NCI-H226 (cell line): Measurements from ENCODE around the gene MBNL2.
"Not testable (repeated sequence)": the region's sequence is repeated elsewhere in the genome, so short reads cannot be mapped to it uniquely, and the experiment has no call there.

Experiments used
- DNase-seq: peaks from one replicate; pipeline ENCODE4 v3.0.0-alpha.2; 2015

Gene MBNL2

DNA sequence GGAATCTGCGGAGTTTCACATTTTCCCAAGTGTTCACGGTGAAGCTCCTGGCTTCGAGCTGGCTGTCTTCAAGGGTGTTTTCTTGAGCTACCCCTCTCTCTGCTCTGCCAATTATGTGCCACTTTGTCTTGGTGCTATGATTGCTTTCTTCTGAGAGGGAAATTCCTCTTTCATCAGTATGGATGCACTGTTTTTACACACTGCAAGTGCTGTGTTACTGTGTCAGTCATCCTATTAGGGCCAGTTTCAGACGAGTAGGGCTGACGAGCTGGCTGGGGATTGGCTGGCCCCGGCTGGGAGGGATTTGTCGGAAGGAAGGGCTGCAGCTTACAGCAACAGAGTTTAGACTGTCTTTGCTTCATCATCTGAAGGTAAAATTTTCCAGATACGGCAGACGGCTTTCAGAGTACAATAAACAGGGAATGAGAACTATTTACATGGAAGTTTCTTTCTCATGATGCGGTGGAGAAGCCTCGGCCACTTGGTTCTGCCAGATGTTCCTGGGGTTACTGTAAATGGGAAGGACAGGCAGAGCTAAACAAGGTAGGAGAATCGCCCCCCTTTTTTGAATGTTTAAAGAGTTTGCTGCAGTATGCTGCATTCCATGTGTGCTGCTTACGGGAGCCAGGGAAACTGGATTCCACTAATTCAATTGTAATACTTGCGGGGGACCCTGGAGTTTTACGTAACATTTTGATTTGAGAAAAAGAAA lies at the start of gene MBNL2:
Gene MBNL2, plus strand, starts transcription at position 345 of the 712 bp plus-strand sequence. CDS start 53,903 bp downstream, outside the sequence.
- DNase-seq, result peak; percentile 91

DNA sequence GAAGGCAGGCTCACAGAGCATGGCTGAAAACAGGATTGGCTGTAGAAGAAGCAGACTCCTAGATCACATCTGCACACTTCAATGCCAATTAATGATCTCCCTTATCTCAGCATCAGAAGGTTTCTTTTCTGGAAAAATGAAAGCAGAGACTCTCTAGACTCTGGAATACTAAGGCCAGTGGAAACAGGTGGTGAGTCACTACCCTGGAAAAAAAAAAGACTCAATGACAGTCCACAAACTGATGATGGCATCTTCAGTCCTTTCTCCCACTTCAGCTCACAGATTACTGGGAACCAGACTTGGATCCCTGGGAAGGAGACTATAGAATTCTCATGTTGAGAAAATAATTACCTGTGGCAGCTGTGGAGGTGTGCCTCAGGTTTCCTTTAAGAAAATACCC lies 47.5 kb upstream of the MBNL2 start:
- DNase-seq, result no peak

GRCh38 chr13:97175041-97175440 lies 47.1 kb upstream of the MBNL2 start:
- no peak for DNase-seq

DNA sequence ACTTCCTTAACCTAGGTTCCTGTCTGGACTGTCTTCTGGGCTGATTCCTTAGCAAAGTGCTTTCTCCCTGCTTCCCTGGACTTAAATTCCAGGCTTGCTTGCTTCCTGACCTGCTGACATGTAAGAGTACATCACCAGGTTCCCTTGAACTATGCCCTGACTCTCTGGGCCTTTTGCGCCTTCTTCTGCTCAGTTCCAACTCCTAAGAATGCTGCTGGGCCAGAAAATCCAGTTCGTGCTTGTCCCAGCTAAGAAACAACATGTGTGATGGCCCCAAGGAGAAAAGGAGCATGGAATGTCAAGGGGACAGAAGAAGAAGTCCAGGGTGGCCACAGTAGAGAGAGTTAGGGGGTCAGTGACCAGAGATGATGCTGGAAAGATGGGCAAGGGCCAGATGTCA lies 42.6 kb upstream of the MBNL2 start:
- DNase-seq, result no peak

- no peak for DNase-seq
Observed at GRCh38 chr13:97182111-97182890, 39.8 kb upstream of the MBNL2 start.

DNA sequence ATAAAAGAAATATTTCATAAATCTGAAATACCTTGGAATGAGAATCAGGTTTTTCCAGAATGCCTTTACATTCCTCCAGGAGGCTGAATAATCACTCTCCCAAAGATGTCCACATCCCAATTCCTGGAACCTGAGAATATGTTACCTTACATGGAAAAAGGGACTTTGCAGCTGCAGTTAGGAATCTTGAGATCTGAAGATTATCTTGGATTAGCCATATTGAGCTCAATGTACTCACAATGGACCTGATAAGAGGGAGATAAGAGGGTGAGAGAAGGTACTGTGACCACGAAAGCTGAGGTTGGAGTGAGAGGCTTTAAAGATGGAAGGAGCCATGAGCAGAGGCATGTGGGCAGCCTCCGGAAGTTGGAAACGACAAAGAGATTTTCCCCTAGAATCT lies 36.8 kb upstream of the MBNL2 start:
- DNase-seq, result no peak

DNA sequence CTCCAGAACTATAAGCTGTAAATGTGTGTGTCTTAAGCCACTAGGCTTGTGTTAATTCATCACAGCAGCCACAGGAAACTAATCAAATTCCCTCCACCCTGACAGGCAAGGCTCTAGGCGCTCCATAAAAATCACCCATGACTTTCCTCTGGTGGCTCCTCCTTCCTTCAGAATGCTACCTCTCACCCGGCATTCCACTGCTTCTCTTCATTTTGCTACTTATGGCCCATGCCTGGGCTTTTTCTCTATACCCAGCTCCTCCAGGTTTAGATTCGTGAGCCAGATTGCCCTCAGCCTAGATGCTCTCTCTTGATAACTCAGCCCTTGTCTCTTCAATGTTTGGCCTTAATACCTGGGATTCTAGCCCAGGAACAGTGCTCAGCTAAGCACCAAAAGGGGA lies 36.4 kb upstream of the MBNL2 start:
- no peak for DNase-seq

DNA sequence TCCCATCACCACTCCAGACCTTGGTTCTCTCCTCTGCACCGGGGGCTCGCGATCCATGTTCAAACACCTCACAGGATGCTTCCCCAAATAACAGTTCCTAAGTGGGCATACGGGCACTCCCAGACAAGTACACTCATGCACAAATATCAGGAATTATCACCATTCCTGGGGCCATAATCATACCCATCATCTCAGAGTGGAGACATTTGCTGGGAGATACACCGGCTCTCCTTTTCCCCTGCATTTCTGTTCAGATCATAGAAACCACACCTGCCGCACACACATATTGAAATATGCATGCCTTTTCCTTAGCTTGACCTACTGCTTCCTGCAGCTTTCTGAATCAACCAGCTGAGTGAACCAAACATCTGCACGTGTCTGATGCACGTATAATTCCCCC lies 33.9 kb upstream of the MBNL2 start:
- no peak for DNase-seq

DNA sequence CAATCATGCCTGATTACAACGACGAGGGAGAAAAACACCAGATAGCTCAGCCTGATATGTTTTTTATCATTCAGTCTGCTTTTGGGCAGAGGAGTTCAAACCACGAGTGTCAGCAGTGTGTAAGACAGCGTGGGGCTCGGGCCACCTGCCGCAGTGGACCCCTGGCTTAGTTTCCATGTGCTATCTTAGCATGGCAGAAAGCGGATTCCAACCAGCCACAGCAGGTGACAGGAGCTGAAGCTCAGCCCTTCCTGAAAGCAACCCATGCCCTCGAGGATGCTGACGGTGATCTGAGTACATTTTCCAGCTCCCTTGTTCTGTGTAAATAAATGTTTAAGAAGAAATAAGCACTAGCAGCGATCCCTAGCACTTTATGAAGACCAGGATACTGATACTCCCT lies 32.2 kb upstream of the MBNL2 start:
- no peak for DNase-seq

DNA sequence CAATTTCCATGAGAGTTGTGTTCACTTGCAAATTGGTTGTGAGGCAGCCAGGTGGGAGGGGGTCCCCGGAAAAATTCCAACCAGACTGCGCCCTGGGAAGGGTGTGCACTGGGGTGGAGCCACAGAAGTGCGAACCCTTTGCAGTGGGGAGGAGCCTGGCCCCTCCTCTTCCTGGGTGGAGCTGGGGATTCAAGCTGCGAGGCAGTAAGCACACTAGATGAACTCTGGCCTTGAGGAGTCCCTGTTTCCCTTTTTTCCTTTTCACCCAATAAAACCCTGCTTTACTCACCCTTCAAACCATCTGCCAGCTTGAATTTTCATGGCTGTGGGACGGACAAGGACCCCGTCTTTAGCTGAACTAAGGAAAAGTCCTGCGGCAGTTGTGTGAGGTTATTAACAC lies 31.0 kb upstream of the MBNL2 start:
- no peak for DNase-seq

GRCh38 chr13:97191615-97192014 lies 30.5 kb upstream of the MBNL2 start:
- DNase-seq, result no peak

GRCh38 chr13:97192166-97192565 lies 30.0 kb upstream of the MBNL2 start:
- no peak for DNase-seq

GRCh38 chr13:97193577-97193976 lies 28.6 kb upstream of the MBNL2 start:
- DNase-seq, result no peak

GRCh38 chr13:97194479-97194878 lies 27.7 kb upstream of the MBNL2 start:
- DNase-seq, result peak; percentile 86

GRCh38 chr13:97196340-97196739 lies 25.8 kb upstream of the MBNL2 start:
- no peak for DNase-seq

GRCh38 chr13:97198753-97199152 lies 23.4 kb upstream of the MBNL2 start:
- no peak for DNase-seq

GRCh38 chr13:97199451-97199850 lies 22.7 kb upstream of the MBNL2 start:
- DNase-seq, result no peak

DNA sequence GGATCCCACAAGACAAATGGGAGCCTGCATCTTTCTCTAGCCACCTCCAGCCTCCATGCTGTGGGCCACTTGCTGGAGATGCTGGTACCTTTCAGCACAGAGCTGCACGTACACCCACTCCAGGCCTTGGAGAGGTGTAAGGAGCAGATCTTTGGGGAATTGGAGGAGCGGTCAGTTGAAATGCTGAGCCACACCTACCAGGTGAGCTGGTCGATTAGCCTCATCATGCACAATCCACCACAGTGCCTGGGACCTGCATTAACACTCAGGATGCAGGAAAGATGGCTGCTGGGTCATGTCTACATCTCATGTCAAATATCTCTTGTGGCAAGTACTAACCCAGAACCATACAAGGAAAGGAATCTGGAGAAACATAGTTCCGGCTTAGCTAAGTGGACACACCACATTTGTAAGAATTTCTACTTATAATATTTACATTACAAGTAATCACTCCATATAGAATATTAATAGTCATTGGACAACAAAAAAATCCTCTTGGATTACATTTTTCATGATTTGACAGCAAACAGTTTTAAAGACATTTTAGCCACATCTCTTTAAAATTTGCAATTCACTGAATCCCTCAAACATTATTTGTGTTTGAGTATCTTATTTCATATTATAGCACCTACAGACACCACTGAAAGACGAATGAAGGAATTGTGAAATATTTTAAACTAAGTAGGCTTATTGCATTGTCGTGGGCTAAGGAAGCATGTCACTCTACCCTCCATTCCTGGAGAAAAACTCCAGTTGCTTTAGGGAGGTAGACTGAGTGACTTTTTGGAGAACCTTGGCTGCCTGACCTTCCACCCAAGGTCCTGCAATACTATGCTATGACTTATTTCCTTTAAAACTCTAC lies 21.8 kb upstream of the MBNL2 start:
- no peak for DNase-seq

- DNase-seq, result no peak
Observed at GRCh38 chr13:97202761-97203160, 19.4 kb upstream of the MBNL2 start.

DNA sequence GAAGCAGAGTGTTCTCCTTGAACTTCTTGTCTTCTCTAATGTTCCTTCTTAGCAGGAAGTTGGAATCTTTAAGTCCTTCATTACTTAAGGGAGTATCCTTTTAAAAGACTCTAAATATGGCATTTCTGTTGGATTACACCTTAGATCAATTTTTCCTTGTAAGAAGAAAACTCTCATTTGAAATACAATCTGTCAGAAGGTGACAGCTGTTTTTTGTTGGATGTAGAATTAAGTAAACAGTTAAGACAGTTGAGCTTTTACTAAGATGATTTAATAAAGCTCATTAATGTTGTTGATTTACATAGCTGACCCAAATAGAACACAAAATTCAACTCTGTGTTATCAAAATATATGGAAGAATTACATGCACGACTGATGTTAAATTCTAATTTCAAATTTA lies 16.7 kb upstream of the MBNL2 start:
- no peak for DNase-seq

- peak; percentile 86 for DNase-seq
Observed at GRCh38 chr13:97205982-97206381, 16.2 kb upstream of the MBNL2 start.

- DNase-seq, result not testable (repeated sequence)
Observed at GRCh38 chr13:97207252-97207651, 14.9 kb upstream of the MBNL2 start.

- DNase-seq, result no peak
Observed at GRCh38 chr13:97211300-97211699, 10.8 kb upstream of the MBNL2 start.

DNA sequence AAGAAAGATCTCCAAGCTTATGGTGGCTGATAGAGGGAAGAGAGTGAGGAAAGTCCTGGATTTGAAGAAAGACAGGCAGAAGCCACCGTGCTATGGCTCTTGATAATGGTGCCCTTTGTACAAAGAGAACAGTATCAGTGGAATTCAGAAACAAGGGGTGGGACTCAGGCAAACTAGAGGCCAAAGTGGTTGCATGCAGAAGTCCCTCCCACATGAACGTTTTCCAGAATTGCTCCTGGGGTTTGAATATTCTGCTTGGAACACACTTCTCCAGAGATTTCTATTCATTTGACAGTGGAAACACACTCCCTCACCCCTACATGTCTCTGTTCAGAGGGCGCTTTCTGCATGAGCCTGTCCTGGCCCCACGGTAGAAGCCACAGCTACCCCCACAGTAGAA lies 10.1 kb upstream of the MBNL2 start:
- no peak for DNase-seq
